ENCODE results near the gene COX7C.
"Not testable (repeated sequence)": the region's sequence is repeated elsewhere in the genome, so short reads cannot be mapped to it uniquely, and the experiment has no call there.

COX7C gene

DNA sequence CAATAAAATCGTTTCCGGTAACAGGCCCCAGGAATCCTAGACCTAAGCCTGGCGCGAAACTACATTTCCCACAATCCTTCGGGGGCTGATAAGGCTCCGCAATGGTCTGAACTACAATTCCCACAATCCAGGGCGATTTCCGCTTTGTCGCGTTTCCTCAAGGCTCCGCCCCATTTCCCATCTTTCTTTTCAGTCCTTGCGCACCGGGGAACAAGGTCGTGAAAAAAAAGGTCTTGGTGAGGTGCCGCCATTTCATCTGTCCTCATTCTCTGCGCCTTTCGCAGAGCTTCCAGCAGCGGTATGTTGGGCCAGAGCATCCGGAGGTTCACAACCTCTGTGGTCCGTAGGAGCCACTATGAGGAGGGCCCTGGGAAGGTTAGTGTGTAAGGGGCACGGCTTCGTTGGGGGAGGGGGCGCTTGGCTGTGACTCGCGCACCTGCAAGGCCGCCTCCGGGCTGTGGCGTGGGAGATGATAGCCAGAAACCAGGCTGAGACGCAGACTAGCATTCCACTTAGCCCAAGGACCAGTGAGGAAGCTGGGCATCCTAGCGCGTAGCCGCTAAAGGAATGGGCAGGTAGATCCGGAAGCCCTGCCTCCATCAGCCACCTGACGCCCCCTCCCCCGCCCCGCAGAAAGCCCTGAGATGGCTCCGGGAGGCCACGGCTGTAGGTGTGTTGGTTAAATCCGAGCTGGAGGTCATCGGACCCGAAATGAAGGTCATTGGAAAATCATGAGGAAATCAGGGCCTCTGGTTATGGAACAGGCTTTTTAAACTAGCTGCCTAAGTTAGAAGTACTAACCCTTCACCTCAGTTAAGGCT is at the start of gene COX7C:
COX7C (plus strand) TSS at position 186 of the 821 bp plus-strand sequence; CDS start at position 301, 115 bp downstream.
- TF ChIP-seq, protein P1, sequence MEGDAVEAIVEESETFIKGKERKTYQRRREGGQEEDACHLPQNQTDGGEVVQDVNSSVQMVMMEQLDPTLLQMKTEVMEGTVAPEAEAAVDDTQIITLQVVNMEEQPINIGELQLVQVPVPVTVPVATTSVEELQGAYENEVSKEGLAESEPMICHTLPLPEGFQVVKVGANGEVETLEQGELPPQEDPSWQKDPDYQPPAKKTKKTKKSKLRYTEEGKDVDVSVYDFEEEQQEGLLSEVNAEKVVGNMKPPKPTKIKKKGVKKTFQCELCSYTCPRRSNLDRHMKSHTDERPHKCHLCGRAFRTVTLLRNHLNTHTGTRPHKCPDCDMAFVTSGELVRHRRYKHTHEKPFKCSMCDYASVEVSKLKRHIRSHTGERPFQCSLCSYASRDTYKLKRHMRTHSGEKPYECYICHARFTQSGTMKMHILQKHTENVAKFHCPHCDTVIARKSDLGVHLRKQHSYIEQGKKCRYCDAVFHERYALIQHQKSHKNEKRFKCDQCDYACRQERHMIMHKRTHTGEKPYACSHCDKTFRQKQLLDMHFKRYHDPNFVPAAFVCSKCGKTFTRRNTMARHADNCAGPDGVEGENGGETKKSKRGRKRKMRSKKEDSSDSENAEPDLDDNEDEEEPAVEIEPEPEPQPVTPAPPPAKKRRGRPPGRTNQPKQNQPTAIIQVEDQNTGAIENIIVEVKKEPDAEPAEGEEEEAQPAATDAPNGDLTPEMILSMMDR (IDR thresholded peaks at IDR 0.05; ENCODE audit: control insufficient read depth, extremely low read depth, insufficient read depth) = no peak
- peak within 1 kb of the TSS; percentile 89 for H3K4me3 ChIP-seq (ENCODE audit: low read depth, low read length)
- peak; percentile 96 for DNase-seq (ENCODE audit: low read depth)

DNA sequence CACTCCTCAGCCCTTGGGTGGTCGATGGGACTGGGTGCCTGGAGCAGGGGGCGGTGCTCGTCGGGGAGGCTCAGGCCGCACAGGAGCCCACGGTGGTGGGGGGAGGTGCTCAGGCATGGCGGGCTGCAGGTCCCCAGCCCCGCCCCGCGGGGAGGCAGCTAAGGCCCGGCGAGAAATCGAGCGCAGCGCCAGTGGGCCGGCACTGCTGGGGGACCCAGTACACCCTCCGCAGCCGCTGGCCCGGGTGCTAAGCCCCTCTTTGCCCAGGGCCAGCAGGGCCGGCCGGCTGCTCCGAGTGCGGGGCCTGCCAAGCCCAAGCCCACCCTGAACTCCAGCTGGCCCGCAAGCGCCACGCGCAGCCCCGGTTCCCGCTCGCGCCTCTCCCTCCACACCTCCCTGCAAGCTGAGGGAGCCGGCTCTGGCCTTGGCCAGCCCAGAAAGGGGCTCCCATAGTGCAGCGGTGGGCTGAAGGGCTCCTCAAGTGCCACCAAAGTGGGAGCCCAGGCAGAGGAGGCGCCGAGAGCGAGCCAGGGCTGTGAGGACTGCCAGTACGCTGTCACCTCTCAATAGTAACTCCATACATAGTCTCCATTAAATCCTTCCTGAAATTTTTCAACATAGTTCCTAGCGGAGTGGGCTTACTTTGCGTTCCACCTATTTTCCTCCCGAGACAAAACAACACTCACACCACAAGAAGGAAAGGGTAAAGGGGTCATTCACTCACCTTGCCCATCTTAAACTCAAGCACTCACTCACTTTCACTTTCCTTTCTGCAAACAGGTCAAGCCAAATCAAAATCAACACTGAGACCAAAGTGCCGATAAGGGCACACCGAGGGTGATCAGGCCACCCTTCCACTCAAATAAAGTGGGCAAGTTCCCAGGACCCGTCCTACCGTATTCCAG is 48.0 kb upstream of the COX7C start:
- H3K4me3 ChIP-seq (ENCODE audit: low read depth, low read length) = peak overlapping the region; percentile 56
- DNase-seq (ENCODE audit: low read depth) = not testable (repeated sequence)

DNA sequence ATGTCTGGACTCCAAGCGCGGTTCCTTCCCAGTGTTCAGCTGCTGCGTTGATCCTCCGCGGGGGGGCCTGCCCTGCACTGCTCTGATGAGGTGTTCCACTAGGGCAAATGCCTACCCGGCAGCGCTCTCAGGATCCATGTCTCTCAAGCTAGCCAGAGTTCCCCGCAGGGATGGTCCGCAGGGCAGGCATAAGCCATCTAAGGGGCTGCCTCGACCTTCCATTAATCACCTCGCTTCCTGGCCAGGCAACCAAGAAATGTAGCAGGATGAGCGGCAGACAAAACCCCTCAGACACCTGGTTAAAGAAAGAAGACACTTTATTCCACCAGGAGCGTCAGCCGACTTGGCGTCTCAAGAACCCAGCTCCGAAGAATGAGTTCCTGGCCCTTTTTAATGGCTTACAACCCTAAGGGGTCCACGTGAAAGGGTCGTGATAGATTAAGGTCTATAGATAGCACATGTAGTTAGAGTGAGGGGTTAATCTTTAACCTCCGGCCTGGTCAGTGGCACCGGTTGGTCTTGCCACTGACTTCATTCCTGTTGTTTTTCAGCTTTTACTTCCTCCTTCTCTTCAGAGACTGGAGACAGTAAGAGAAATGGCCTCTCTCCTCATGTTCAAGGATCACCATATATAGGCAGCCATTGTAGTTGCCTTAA is 47.2 kb upstream of the COX7C start:
- DNase-seq (ENCODE audit: low read depth) = no peak
- TF ChIP-seq, protein P1 (IDR thresholded peaks at IDR 0.05; ENCODE audit: control insufficient read depth, extremely low read depth, insufficient read depth) = no peak
- H3K4me3 ChIP-seq (ENCODE audit: low read depth, low read length) = peak overlapping the region; percentile 56

GRCh38 chr5:86571109-86571508 is 46.6 kb upstream of the COX7C start:
- not testable (repeated sequence) for H3K4me3 ChIP-seq (ENCODE audit: low read depth, low read length); DNase-seq (ENCODE audit: low read depth)

- no peak for DNase-seq (ENCODE audit: low read depth)
- TF ChIP-seq, protein P1 (IDR thresholded peaks at IDR 0.05; ENCODE audit: control insufficient read depth, extremely low read depth, insufficient read depth) = no peak
- no peak overlapping the region for H3K4me3 ChIP-seq (ENCODE audit: low read depth, low read length)
These were observed 44.8 kb upstream of the COX7C start for GRCh38 chr5:86572825-86573517.

GRCh38 chr5:86579502-86579901 is 38.2 kb upstream of the COX7C start:
- DNase-seq (ENCODE audit: low read depth) = no peak
- H3K4me3 ChIP-seq (ENCODE audit: low read depth, low read length) = no peak overlapping the region
- TF ChIP-seq, protein P1 (IDR thresholded peaks at IDR 0.05; ENCODE audit: control insufficient read depth, extremely low read depth, insufficient read depth) = no peak

DNA sequence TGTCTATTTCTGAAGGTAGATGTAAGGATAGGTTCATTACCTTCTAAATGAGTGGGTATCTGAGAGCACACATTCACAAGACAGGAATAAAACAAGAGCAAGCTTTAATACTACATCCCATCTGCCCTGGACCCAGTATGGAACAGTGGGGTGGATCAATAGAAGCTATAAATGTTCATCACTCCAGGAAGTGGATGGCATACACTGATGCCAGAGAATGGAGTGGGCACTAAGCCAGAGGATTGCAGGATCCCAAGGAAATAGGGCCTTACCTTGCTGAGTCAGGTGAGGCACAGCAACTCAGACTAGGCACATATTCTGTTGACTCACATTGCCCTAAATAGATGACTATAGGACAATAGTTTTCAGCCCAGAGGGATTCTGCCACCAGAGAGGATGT is 21.3 kb upstream of the COX7C start:
- DNase-seq (ENCODE audit: low read depth) = no peak
- TF ChIP-seq, protein P1 (IDR thresholded peaks at IDR 0.05; ENCODE audit: control insufficient read depth, extremely low read depth, insufficient read depth) = no peak
- H3K4me3 ChIP-seq (ENCODE audit: low read depth, low read length) = no peak overlapping the region
